CD14-positive monocyte (primary cell): ENCODE data around the gene ADAMTSL3. TPM values are rescaled to one million over a fixed set of nuclear protein-coding genes. Genes with fewer than 3 reads are reported as not detected.

ENCODE experiments used
- DNase-seq, 3 donors: peaks; one replicate each; pipeline ENCODE4 v3.0.0-alpha.2; 2011 to 2022
- H2AFZ ChIP-seq: 2 replicates; pipeline ENCODE4 v1.6.0; 2012; ENCODE audit warnings: mild to moderate bottlenecking, low read depth, low read length, inconsistent platforms; ENCODE audit not compliant: insufficient read depth, poor library complexity, severe bottlenecking
- H3K27ac ChIP-seq, 2 donors: 1 replicate in 1 of 2; 2 replicates in 1 of 2; pipeline ENCODE4 v1.5.1; 2012 to 2013; ENCODE audit warnings: low read length in 2 of 2, control low read depth in 1 of 2, inconsistent platforms in 1 of 2, low read depth in 1 of 2, mild to moderate bottlenecking in 1 of 2
- H3K27me3 ChIP-seq, 2 donors: one replicate each; pipeline versions ENCODE4 v1.6.0 to v1.6.1; 2011 to 2013; ENCODE audit warnings: low read length in 2 of 2; ENCODE audit not compliant: control insufficient read depth in 2 of 2, insufficient read depth in 2 of 2
- H3K36me3 ChIP-seq, 2 donors: replicated peaks in 1 of 2; 1 replicate in 1 of 2; 2 replicates in 1 of 2; pipeline versions ENCODE4 v1.5.1 to v1.6.1; 2012 to 2013; ENCODE audit warnings: low read length in 2 of 2, control low read depth in 1 of 2, inconsistent platforms in 1 of 2, mild to moderate bottlenecking in 1 of 2; ENCODE audit not compliant: insufficient read depth in 2 of 2, control insufficient read depth in 1 of 2
- H3K4me1 ChIP-seq, 2 donors: 1 replicate in 1 of 2; 2 replicates in 1 of 2; pipeline versions ENCODE4 v1.5.1 to v1.6.1; 2012 to 2013; ENCODE audit warnings: low read length in 2 of 2, control low read depth in 1 of 2, inconsistent platforms in 1 of 2, mild to moderate bottlenecking in 1 of 2, moderate library complexity in 1 of 2; ENCODE audit not compliant: insufficient read depth in 2 of 2, control insufficient read depth in 1 of 2
- H3K4me2 ChIP-seq: replicated peaks from 2 replicates; pipeline ENCODE3; 2012; ENCODE audit warnings: low read length, moderate library complexity, mild to moderate bottlenecking; ENCODE audit not compliant: poor library complexity, severe bottlenecking; ENCODE audit errors: extremely low read depth
- H3K4me3 ChIP-seq, 3 experiments: fragments of 200-600 bp in 1 of 3; sonication (generic) in 1 of 3; replicated peaks in 1 of 3; 1 replicate in 2 of 3; 2 replicates in 1 of 3; pipeline ENCODE4 v1.5.1; 2011 to 2013; ENCODE audit warnings: low read length in 3 of 3, mild to moderate bottlenecking in 3 of 3, control low read depth in 2 of 3, low read depth in 2 of 3, inconsistent platforms in 1 of 3, moderate library complexity in 1 of 3
- H3K79me2 ChIP-seq: 2 replicates; pipeline ENCODE4 v1.6.0; 2012; ENCODE audit warnings: mild to moderate bottlenecking, control low read depth, inconsistent platforms, low read length, moderate library complexity; ENCODE audit not compliant: insufficient read depth
- H3K9ac ChIP-seq: 2 replicates; pipeline ENCODE4 v1.6.0; 2017; ENCODE audit warnings: low read length, mild to moderate bottlenecking; ENCODE audit not compliant: insufficient read depth, poor library complexity, severe bottlenecking
- H3K9me3 ChIP-seq, 2 donors: replicated peaks in 1 of 2; 1 replicate in 1 of 2; 2 replicates in 1 of 2; pipeline versions ENCODE4 v1.5.1 to v1.6.1; 2012 to 2013; ENCODE audit warnings: low read length in 2 of 2, control low read depth in 1 of 2; ENCODE audit not compliant: control insufficient read depth in 1 of 2, insufficient read depth in 1 of 2
- H4K20me1 ChIP-seq: 2 replicates; pipeline ENCODE4 v1.6.0; 2012; ENCODE audit warnings: mild to moderate bottlenecking, low read length, control low read depth, moderate library complexity; ENCODE audit not compliant: insufficient read depth
- H3K27ac Mint-ChIP-seq, 7 donors: one replicate each; pipeline ENCODE4 v1.8.0; 2020; ENCODE audit warnings: mild to moderate bottlenecking in 7 of 7, mixed read lengths in 7 of 7, moderate library complexity in 6 of 7, inconsistent platforms in 2 of 7
- H3K27me3 Mint-ChIP-seq, 3 donors: one replicate each; pipeline ENCODE4 v1.8.0; 2021 to 2022; ENCODE audit warnings: low read depth in 3 of 3, mild to moderate bottlenecking in 3 of 3, mixed read lengths in 3 of 3, moderate library complexity in 3 of 3, inconsistent platforms in 1 of 3
- H3K36me3 Mint-ChIP-seq, 2 donors: one replicate each; pipeline ENCODE4 v1.8.0; 2020; ENCODE audit warnings: mixed read lengths in 2 of 2, inconsistent platforms in 1 of 2, mild to moderate bottlenecking in 1 of 2
- H3K4me1 Mint-ChIP-seq: one replicate; pipeline ENCODE4 v1.8.0; 2020; ENCODE audit warnings: mild to moderate bottlenecking, mixed read lengths
- H3K4me3 Mint-ChIP-seq, 2 donors: one replicate each; pipeline ENCODE4 v1.8.0; 2020; ENCODE audit warnings: mild to moderate bottlenecking in 2 of 2, mixed read lengths in 2 of 2, moderate library complexity in 1 of 2
- H3K9me3 Mint-ChIP-seq, 7 donors: one replicate each; pipeline ENCODE4 v1.8.0; 2020 to 2022; ENCODE audit warnings: mixed read lengths in 7 of 7, mild to moderate bottlenecking in 6 of 7, moderate library complexity in 6 of 7, inconsistent platforms in 2 of 7
- WGBS: methylation state at CpG from one replicate; pipeline ENCODE4 v1.1.5; 2013; ENCODE audit warnings: missing lambda C conversion rate; ENCODE audit not compliant: insufficient coverage; 5-methylcytosine and 5-hydroxymethylcytosine counted together
- intact Hi-C, 2 donors: fragments of 100-400 bp; cut with micrococcal nuclease; formaldehyde crosslinking; loops; one replicate each; pipeline versions ENCODE4 v1.15.0 to v1.15.1; 2023
- polyA plus RNA-seq, 3 donors: library from polyadenylated mRNA; depleted of rRNA in 1 of 3; unstranded in 2 of 3; stranded (reverse) in 1 of 3; fragments of 300-500 nt in 2 of 3; fragments of >200 nt in 1 of 3; fragmentation: Illumina TruSeq in 2 of 3; gene quantifications; 1 replicate in 2 of 3; 2 replicates in 1 of 3; pipeline ENCODE4 v1.2.3, GENCODE V29; 2012 to 2021
- TF ChIP-seq, protein P1 (sequence below): fragments of 200-600 bp; IDR thresholded peaks from one replicate; pipeline ENCODE4 v1.8.0; 2022; ENCODE audit warnings: antibody characterized with exemption, mild to moderate bottlenecking

Gene ADAMTSL3
- polyA plus RNA-seq, 3 donors = not detected

- Mint-ChIP-seq H3K4me3 (no peak overlapping the region), H3K27me3 (peaks cover 0 to 2% (median 1%) of the 10 kb centered on the region in 3 donors), H3K27ac (no peak overlapping the region), H3K9me3 (peaks cover 0 to 3% (median 0%) of the 10 kb centered on the region in 7 donors), H3K4me1 (no peaks in the 10 kb centered on the region), H3K36me3 (no peaks in the 10 kb centered on the region)
- Histone ChIP-seq H3K4me1 (no peaks in the 10 kb centered on the region), H3K4me3 (no peak overlapping the region), H3K9ac (no peak overlapping the region), H3K27ac (no peak overlapping the region), H2AFZ (no peak overlapping the region), H4K20me1 (no peaks in the 10 kb centered on the region), H3K9me3 (no peaks in the 10 kb centered on the region), H3K36me3 (no peaks in the 10 kb centered on the region), H3K27me3 (no peaks in the 10 kb centered on the region), H3K4me2 (no peak overlapping the region), H3K79me2 (no peaks in the 10 kb centered on the region)
- intact Hi-C loops = no loop called here
- DNase-seq = no peak
- WGBS = 89% methylated on average over 1 of the region's 4 CpGs
- TF ChIP-seq, protein P1, sequence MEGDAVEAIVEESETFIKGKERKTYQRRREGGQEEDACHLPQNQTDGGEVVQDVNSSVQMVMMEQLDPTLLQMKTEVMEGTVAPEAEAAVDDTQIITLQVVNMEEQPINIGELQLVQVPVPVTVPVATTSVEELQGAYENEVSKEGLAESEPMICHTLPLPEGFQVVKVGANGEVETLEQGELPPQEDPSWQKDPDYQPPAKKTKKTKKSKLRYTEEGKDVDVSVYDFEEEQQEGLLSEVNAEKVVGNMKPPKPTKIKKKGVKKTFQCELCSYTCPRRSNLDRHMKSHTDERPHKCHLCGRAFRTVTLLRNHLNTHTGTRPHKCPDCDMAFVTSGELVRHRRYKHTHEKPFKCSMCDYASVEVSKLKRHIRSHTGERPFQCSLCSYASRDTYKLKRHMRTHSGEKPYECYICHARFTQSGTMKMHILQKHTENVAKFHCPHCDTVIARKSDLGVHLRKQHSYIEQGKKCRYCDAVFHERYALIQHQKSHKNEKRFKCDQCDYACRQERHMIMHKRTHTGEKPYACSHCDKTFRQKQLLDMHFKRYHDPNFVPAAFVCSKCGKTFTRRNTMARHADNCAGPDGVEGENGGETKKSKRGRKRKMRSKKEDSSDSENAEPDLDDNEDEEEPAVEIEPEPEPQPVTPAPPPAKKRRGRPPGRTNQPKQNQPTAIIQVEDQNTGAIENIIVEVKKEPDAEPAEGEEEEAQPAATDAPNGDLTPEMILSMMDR = no peak
Observed at GRCh38 chr15:83854321-83854720, 200.4 kb downstream of the ADAMTSL3 start.

GRCh38 chr15:83854950-83855707, 201.2 kb downstream of the ADAMTSL3 start:
- Histone ChIP-seq H2AFZ (no peak overlapping the region), H3K4me1 (no peaks in the 10 kb centered on the region), H3K36me3 (no peaks in the 10 kb centered on the region), H3K4me3 (no peak overlapping the region), H3K4me2 (no peak overlapping the region), H3K9me3 (peaks cover 0 to 5% of the 10 kb centered on the region in 2 donors), H3K79me2 (no peaks in the 10 kb centered on the region), H3K27me3 (no peaks in the 10 kb centered on the region), H4K20me1 (no peaks in the 10 kb centered on the region), H3K27ac (no peak overlapping the region), H3K9ac (no peak overlapping the region)
- peaks cover 0 to 5% (median 2%) of the 10 kb centered on the region in 7 donors for H3K9me3 Mint-ChIP-seq
- H3K27ac Mint-ChIP-seq = no peak overlapping the region
- no CpG with 5 or more reads among the region's 3 CpGs for WGBS
- H3K27me3 Mint-ChIP-seq = peaks cover 0 to 1% (median 0%) of the 10 kb centered on the region in 3 donors
- intact Hi-C loops = no loop called here
- TF ChIP-seq, protein P1 = no peak
- no peak overlapping the region for H3K4me3 Mint-ChIP-seq
- no peaks in the 10 kb centered on the region for H3K4me1 Mint-ChIP-seq
- H3K36me3 Mint-ChIP-seq = no peaks in the 10 kb centered on the region
- no peak for DNase-seq
